Measurements from ENCODE around the gene FAM234B. TPM values are rescaled to one million over a fixed set of nuclear protein-coding genes. Genes with fewer than 3 reads are reported as not detected.

Gene FAM234B
- total and polyA plus RNA-seq, 2 donors (not counting 1 experiment from before 2014, with no cell fraction given), result 2.6 to 8.2 TPM

DNA sequence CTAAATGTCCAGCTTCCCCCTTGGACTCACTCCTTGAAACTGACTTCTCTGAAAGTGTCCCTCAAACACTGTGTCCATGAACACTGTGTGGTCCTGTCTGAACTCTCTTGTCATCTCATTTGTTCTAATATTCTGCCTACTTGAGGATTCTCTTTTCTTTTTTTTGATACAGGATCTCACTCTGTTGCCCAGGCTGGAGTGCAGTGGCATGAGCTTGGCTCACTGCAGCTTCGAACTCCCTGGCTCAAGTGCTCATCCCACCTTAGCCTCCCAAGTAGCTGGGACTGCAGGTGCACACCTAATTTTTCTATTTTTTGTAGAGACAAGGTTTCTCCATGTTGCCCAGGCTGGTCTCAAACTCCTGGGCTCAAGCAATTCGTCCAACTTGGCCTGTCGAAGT lies 39.2 kb upstream of the FAM234B start:
- Mint-ChIP-seq H3K27ac (no peak overlapping the region), H3K4me1 (peaks cover 12% of the 10 kb centered on the region), H3K27me3 (no peaks in the 10 kb centered on the region), H3K4me3 (no peak overlapping the region), H3K9me3 (ENCODE audit: insufficient read depth) (no peaks in the 10 kb centered on the region)
- ATAC-seq (ENCODE audit: low read depth) (no peak), DNase-seq (no peak)
- CTCF ChIA-PET, result no interaction called here
- H3K27me3 ChIP-seq (replicated peaks in 1 of 4; ENCODE audit: control extremely low read depth in 1 of 4, control insufficient read depth in 3 of 4, insufficient read depth in 4 of 4, low read length in 3 of 4), result peaks cover 0 to 3% (median 0%) of the 10 kb centered on the region in 4 experiments
- H3K4me3 ChIP-seq (ENCODE audit: control extremely low read depth in 1 of 5, extremely low read depth in 1 of 5, insufficient read depth in 1 of 5, low read depth in 2 of 5, low read length in 4 of 5), result no peak overlapping the region
- H4K20me1 ChIP-seq (ENCODE audit: control insufficient read depth, insufficient read depth, low read length, poor library complexity, severe bottlenecking), result no peaks in the 10 kb centered on the region
- WGBS (ENCODE audit: insufficient coverage), result 57% methylated on average over 3 of the region's 3 CpGs
- intact Hi-C loops (cut with micrococcal nuclease), result loop anchor here (5.0 kb wide), 3 partner anchors 88 to 648 kb away; partner anchors contain the start of gene BORCS5
- peaks cover 5 to 10% of the 10 kb centered on the region in 2 donors for H3K4me1 ChIP-seq (ENCODE audit: control insufficient read depth in 2 of 2, insufficient read depth in 2 of 2, low read length in 2 of 2)
- no peaks in the 10 kb centered on the region for H3K9me3 ChIP-seq (ENCODE audit: control extremely low read depth in 1 of 3, control insufficient read depth in 2 of 3, insufficient read depth in 1 of 3, low read length in 2 of 3)
- POLR2A ChIA-PET, result no interaction called here
- no peaks in the 10 kb centered on the region for H3K79me2 ChIP-seq (ENCODE audit: control insufficient read depth, insufficient read depth, low read length)
- no peak overlapping the region for H3K4me2 ChIP-seq (replicated peaks; ENCODE audit: low read depth, low read length, poor library complexity, severe bottlenecking)
- TF ChIP-seq, protein P1, sequence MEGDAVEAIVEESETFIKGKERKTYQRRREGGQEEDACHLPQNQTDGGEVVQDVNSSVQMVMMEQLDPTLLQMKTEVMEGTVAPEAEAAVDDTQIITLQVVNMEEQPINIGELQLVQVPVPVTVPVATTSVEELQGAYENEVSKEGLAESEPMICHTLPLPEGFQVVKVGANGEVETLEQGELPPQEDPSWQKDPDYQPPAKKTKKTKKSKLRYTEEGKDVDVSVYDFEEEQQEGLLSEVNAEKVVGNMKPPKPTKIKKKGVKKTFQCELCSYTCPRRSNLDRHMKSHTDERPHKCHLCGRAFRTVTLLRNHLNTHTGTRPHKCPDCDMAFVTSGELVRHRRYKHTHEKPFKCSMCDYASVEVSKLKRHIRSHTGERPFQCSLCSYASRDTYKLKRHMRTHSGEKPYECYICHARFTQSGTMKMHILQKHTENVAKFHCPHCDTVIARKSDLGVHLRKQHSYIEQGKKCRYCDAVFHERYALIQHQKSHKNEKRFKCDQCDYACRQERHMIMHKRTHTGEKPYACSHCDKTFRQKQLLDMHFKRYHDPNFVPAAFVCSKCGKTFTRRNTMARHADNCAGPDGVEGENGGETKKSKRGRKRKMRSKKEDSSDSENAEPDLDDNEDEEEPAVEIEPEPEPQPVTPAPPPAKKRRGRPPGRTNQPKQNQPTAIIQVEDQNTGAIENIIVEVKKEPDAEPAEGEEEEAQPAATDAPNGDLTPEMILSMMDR (IDR thresholded peaks at IDR 0.05), result no peak
- no peak for TF ChIP-seq EZH2 (IDR thresholded peaks at IDR 0.05; ENCODE audit: borderline replicate concordance, insufficient read depth, low read depth, low read length, poor library complexity, severe bottlenecking)
- H3K27ac ChIP-seq (ENCODE audit: low read length in 2 of 2), result no peak overlapping the region
- no peak overlapping the region for H2AFZ ChIP-seq (ENCODE audit: insufficient read depth, low read depth, low read length, poor library complexity, severe bottlenecking)
- H3K36me3 ChIP-seq (replicated peaks in 1 of 2; ENCODE audit: control extremely low read depth in 1 of 2, control insufficient read depth in 1 of 2, extremely low read depth in 1 of 2, insufficient read depth in 2 of 2, low read length in 1 of 2), result no peaks in the 10 kb centered on the region
- H3K9ac ChIP-seq (ENCODE audit: low read length), result no peak overlapping the region

- no peaks in the 10 kb centered on the region for H4K20me1 ChIP-seq (ENCODE audit: control insufficient read depth, insufficient read depth, low read length, poor library complexity, severe bottlenecking)
- H3K27ac ChIP-seq (ENCODE audit: low read length in 2 of 2), result no peak overlapping the region
- ChIA-PET POLR2A (no interaction called here), CTCF (no interaction called here)
- peaks cover 9% of the 10 kb centered on the region for H3K4me1 Mint-ChIP-seq
- H3K9ac ChIP-seq (ENCODE audit: low read length), result no peak overlapping the region
- no peaks in the 10 kb centered on the region for H3K9me3 Mint-ChIP-seq (ENCODE audit: insufficient read depth)
- DNase-seq, result no peak
- no peaks in the 10 kb centered on the region for H3K79me2 ChIP-seq (ENCODE audit: control insufficient read depth, insufficient read depth, low read length)
- no peaks in the 10 kb centered on the region for H3K36me3 ChIP-seq (replicated peaks in 1 of 2; ENCODE audit: control extremely low read depth in 1 of 2, control insufficient read depth in 1 of 2, extremely low read depth in 1 of 2, insufficient read depth in 2 of 2, low read length in 1 of 2)
- H3K9me3 ChIP-seq (ENCODE audit: control extremely low read depth in 1 of 3, control insufficient read depth in 2 of 3, insufficient read depth in 1 of 3, low read length in 2 of 3), result no peaks in the 10 kb centered on the region
- no peak for TF ChIP-seq EZH2 (IDR thresholded peaks at IDR 0.05; ENCODE audit: borderline replicate concordance, insufficient read depth, low read depth, low read length, poor library complexity, severe bottlenecking)
- TF ChIP-seq, protein P1 (IDR thresholded peaks at IDR 0.05), result no peak
- peaks cover 0 to 3% (median 0%) of the 10 kb centered on the region in 4 experiments for H3K27me3 ChIP-seq (replicated peaks in 1 of 4; ENCODE audit: control extremely low read depth in 1 of 4, control insufficient read depth in 3 of 4, insufficient read depth in 4 of 4, low read length in 3 of 4)
- intact Hi-C loops (cut with micrococcal nuclease), result no loop called here
- H3K4me2 ChIP-seq (replicated peaks; ENCODE audit: low read depth, low read length, poor library complexity, severe bottlenecking), result no peak overlapping the region
- WGBS (ENCODE audit: insufficient coverage), result no CpG with 5 or more reads among the region's 2 CpGs
- ATAC-seq (ENCODE audit: low read depth), result no peak
- no peak overlapping the region for H2AFZ ChIP-seq (ENCODE audit: insufficient read depth, low read depth, low read length, poor library complexity, severe bottlenecking)
- H3K27ac Mint-ChIP-seq, result no peak overlapping the region
- H3K27me3 Mint-ChIP-seq, result peaks cover 3% of the 10 kb centered on the region
- H3K4me3 ChIP-seq (ENCODE audit: control extremely low read depth in 1 of 5, extremely low read depth in 1 of 5, insufficient read depth in 1 of 5, low read depth in 2 of 5, low read length in 4 of 5), result no peak overlapping the region
- H3K4me3 Mint-ChIP-seq, result no peak overlapping the region
- H3K4me1 ChIP-seq (ENCODE audit: control insufficient read depth in 2 of 2, insufficient read depth in 2 of 2, low read length in 2 of 2), result peaks cover 5 to 7% of the 10 kb centered on the region in 2 donors
These were observed 38.5 kb upstream of the FAM234B start for GRCh38 chr12:13005649-13006048.
